Brain microvascular endothelial cell (primary cell): ENCODE data around the gene KANK4.

Source experiments
- DNase-seq: peaks from one replicate; pipeline ENCODE4 v3.0.0-alpha.2; 2020
- H3K27ac ChIP-seq: fragments of 250-450 bp; sonication (Bioruptor Pico); 2 replicates; pipeline ENCODE4 v1.5.1; 2020; ENCODE audit warnings: mild to moderate bottlenecking, moderate library complexity
- H3K27me3 ChIP-seq: fragments of 250-450 bp; sonication (Bioruptor Pico); replicated peaks from 2 replicates; pipeline ENCODE4 v1.5.1; 2020; ENCODE audit warnings: mild to moderate bottlenecking
- H3K36me3 ChIP-seq: fragments of 250-450 bp; sonication (Bioruptor Pico); replicated peaks from 2 replicates; pipeline ENCODE4 v1.5.1; 2020; ENCODE audit warnings: mild to moderate bottlenecking
- H3K4me3 ChIP-seq: 2 replicates; pipeline ENCODE4 v1.5.1; 2011; ENCODE audit warnings: low read depth, mild to moderate bottlenecking, control low read depth, low read length, moderate library complexity
- CTCF ChIP-seq: IDR thresholded peaks from 2 replicates; pipeline ENCODE4 v1.5.1; 2011; ENCODE audit warnings: low read depth, mild to moderate bottlenecking, moderate library complexity, low read length, control low read depth, inconsistent platforms; ENCODE audit errors: missing control alignments
- in situ Hi-C: cut with HindIII; loops from 2 replicates; pipeline ENCODE4 v1.10.0; 2017; ENCODE audit warnings: low sequenced_read_pairs, low pct_ligation_motif_present

The KANK4 gene

DNA sequence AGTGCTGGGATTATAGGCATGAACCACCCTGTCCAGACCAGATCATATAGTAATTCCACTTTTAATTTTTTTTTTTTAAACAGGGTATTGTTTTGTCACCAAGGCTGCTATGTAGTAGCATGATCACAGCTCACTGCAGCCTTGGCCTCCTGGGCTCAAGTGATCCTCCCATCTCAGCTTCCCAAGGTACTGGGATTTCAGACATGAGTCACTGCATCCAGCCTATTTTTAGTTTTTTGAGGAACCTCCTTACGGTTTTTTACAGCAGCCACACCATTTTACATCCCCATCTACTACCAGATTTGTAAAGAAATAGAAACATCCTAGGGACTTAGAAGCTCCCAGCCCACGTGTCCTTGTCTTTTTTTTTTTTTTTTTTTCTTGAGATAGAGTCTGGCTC is 100.6 kb downstream of the KANK4 start:
- no peak overlapping the region for H3K27ac ChIP-seq
- TF ChIP-seq CTCF, result no peak
- H3K36me3 ChIP-seq, result no peaks in the 10 kb centered on the region
- H3K4me3 ChIP-seq, result no peak overlapping the region
- DNase-seq, result no peak
- in situ Hi-C loops, result no loop called here
- H3K27me3 ChIP-seq, result no peaks in the 10 kb centered on the region

DNA sequence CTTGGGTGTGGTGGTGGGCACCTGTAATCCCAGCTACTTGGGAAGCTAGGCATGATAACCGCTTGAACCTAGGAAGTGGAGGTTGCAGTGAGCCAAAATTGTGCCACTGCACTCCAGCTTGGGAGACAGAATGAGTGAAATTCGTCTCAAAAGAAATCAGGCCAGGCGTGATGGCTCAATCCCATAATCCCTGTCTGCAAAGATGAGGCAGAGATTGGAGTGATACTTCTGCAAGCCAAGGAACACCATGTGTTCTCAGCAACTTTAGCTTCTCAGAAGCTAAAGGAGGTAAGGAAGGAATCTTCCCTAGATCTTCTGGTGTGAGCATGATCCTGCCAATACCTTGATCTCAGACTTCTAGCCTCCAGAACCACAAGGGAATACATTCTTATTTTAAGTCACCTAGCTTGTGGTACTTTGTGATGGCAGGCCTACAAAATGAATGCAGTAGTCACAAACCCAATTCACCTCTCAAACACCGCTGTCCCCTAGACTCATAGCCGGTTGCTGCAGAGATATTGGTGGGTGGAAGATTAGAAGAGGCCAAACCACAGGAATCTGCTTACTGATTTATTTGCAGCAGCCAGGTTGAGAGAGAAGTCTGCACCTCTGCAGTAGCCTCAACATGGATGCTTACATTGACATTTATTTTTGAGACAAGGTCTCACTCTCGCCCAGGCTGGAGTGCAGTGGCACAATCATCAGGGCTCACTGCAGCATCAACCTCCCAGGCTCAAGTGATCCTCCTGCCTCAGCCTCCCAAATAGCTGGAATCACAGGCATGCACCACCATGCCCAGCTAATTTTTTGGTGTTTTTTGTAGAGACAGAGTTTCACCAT is 105.9 kb downstream of the KANK4 start:
- H3K27me3 ChIP-seq, result no peaks in the 10 kb centered on the region
- DNase-seq, result no peak
- H3K4me3 ChIP-seq, result no peak overlapping the region
- no peak overlapping the region for H3K27ac ChIP-seq
- H3K36me3 ChIP-seq, result no peaks in the 10 kb centered on the region
- in situ Hi-C loops, result no loop called here
- no peak for TF ChIP-seq CTCF

- in situ Hi-C loops, result no loop called here
- Histone ChIP-seq H3K27ac (no peak overlapping the region), H3K27me3 (no peaks in the 10 kb centered on the region), H3K36me3 (no peaks in the 10 kb centered on the region), H3K4me3 (no peak overlapping the region)
- TF ChIP-seq CTCF, result no peak
- DNase-seq, result no peak
Observed at GRCh38 chr1:62212411-62212810, 106.8 kb downstream of the KANK4 start.

GRCh38 chr1:62210960-62211359 is 108.3 kb downstream of the KANK4 start:
- TF ChIP-seq CTCF, result no peak
- Histone ChIP-seq H3K27ac (no peak overlapping the region), H3K36me3 (no peaks in the 10 kb centered on the region), H3K27me3 (no peaks in the 10 kb centered on the region), H3K4me3 (no peak overlapping the region)
- in situ Hi-C loops, result no loop called here
- no peak for DNase-seq

DNA sequence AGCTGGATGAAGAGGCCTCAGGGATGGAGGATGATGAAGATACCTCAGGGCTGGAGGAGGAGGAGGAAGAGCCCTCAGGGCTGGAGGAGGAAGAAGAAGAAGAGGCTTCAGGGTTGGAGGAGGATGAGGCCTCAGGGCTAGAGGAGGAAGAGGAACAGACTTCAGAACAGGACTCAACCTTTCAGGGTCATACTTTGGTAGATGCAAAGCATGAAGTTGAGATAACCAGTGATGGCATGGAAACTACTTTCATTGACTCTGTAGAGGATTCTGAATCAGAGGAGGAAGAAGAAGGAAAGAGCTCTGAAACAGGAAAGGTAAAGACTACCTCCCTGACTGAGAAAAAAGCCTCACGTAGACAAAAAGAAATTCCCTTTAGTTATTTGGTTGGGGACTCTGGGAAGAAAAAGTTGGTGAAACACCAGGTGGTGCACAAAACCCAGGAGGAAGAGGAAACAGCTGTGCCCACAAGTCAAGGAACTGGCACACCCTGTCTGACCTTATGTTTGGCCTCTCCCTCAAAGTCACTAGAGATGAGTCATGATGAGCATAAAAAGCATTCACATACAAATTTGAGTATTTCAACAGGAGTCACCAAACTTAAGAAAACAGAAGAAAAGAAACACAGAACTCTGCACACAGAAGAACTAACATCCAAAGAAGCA is 109.2 kb downstream of the KANK4 start:
- Histone ChIP-seq H3K4me3 (no peak overlapping the region), H3K36me3 (no peaks in the 10 kb centered on the region), H3K27ac (no peak overlapping the region), H3K27me3 (no peaks in the 10 kb centered on the region)
- no peak for TF ChIP-seq CTCF
- no peak for DNase-seq
- in situ Hi-C loops, result no loop called here
